ENCODE measurements around the gene GPRC5A.

GPRC5A gene

GRCh38 chr12:12885096-12885792, 6.1 kb upstream of the GPRC5A start:
- no peak for DNase-seq (ENCODE audit: low spot score)

DNA sequence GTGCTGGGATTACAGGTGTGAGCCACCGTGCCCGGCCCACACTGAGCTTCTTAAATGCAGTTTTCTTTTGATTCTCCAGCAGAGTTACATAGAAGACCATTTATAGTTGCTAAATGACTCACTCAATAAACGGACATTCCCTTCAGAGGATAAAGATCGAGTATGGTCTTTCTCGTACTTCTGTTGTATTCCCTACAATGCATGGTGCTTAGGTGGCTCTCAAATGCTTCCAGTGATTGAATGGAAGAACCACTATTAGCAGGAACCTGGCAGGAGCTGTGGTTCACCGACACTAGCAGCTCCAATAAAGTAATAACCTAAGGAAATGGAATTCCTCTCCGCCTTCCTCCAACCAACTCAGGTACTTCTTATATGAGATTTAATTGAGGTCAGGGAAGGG, 3.9 kb upstream of the GPRC5A start:
- no peak for DNase-seq (ENCODE audit: low spot score)

- DNase-seq (ENCODE audit: low spot score), result no peak
Measured at GRCh38 chr12:12889701-12890100, 1.7 kb upstream of the GPRC5A start.

DNA sequence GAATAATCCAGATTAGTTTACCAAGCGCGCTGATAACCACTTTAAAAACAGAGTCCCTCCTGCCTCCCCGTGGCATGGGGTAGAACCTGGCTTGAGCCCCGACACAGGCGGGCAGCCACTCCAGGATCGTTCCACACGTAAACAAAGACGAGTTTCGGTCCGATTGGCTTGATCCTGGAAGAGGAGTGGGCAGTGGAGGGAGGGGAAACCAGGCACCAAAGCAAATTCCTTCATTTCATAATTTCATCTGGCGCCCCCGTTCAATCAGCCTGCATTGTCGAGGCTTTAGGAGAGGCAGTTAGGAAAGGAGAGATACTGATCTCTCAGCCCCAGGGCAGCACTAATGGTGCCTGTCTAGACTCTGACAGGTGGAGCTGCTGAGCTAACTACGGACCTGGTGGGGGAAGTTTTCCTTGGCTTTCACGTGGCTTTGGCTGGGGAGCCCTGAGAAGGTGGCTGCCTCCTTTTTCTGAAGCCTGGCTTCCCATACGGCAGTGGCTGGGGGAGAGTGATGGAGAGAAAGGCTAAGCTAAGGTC, 751 bp upstream of the GPRC5A start:
- DNase-seq (ENCODE audit: low spot score), result peak; percentile 17

GRCh38 chr12:12891881-12892355, 556 bp downstream of the GPRC5A start:
- DNase-seq (ENCODE audit: low spot score), result no peak

DNA sequence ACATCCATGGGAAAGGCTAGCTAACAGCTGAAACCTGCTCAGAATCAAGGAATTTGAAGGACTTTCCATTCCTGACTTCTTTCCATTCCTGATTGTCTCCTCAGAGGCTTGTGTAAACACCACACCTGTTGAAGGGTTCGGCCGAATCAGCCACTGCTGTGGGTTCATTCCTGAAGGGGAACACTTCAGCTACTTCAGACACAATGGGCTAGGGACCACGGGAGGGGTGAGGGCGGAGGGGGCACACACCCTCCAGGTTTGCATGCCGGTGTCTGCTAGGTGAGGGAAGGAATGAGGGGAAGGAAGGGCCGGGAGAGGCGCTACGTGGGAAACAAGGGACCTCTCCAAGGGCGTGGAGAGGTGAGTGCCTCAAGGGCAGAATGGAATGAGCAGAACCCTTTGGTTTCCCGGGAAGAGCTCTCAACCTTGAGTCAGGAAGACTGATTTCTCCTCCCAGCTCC, 1.3 kb downstream of the GPRC5A start:
- no peak for DNase-seq (ENCODE audit: low spot score)

DNA sequence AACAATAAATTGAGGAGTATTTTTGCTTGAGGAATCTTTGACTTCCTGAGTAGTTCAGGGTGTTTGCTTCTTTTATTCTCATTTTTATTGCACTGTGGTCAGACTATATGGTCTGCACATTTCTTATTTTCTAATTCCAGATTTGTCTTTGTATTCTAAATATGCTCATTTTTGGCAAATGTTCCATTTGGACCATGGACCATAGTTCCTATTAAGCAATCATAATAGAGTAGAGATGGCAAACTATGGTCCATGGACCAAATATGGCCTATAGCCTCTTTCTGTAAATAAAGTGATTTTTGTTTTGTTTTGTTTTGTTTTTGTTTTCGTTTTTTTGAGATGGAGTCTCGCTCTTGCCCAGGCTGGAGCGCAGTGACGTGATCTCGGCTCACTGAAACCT, 2.1 kb downstream of the GPRC5A start:
- no peak for DNase-seq (ENCODE audit: low spot score)

DNA sequence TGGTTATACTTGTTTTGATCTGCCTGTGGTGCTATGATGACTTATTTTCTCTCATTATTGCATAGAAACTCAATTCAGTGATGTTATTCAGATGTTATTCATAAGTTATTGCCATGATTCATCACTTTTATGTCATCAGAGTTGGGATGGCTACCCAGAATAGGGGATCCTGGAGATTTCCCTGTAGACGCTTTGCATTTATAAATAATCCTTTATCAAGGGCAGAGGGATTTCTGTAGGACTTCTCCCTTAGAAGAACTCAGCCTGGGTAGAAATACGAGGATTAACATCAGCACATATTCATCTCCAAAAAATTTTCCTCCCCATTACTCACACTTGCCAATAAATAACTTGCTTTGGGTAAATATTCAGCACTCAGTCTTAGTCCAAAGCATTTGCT, 4.9 kb downstream of the GPRC5A start:
- no peak for DNase-seq (ENCODE audit: low spot score)

DNA sequence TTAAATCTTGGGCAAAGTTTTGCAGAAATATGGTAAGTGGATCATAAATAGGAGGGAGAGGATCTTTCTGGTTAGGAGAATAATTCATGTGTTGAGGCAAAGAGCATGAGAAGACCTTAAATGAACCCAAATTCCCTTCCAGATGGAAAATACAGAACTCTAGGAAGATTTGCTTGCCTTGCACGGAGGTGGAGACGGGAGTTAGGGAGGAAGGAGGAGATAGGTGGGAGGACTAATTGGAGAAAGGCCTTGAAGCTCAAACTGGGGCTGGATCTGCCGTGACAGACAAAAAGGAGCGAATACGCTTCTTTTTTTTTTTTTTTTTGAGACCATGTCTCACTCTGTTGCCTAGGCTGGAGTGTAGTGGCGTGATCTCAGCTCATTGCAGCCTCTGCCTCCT, 5.9 kb downstream of the GPRC5A start:
- no peak for DNase-seq (ENCODE audit: low spot score)

DNA sequence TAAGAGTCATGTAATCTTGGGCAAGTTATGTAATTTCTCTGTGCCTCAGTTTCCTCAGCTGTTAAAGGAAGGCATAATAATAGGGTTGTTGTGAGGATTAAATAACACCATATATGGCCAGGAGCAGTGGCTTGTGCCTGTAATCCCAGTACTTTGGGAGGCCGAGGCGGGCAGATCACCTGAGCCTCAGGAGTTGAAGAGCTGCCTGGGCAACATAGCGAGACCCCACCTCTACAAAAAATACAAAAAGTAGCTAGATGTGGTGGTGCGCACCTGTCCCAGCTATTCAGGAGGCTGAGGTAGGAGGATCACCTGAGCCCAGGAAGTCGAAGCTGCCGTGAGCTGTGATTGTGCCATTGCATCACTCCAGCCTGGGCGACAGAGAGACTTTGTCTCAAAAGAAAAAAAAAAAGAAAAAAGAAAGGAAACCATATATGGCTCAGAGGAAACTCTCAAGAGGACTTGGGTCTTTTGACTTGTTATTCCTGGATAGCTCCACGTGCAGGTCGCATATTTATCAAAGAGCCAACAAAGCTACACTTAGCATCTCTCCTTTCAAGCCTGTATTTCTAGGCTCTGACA, 6.9 kb downstream of the GPRC5A start:
- DNase-seq (ENCODE audit: low spot score), result no peak

DNA sequence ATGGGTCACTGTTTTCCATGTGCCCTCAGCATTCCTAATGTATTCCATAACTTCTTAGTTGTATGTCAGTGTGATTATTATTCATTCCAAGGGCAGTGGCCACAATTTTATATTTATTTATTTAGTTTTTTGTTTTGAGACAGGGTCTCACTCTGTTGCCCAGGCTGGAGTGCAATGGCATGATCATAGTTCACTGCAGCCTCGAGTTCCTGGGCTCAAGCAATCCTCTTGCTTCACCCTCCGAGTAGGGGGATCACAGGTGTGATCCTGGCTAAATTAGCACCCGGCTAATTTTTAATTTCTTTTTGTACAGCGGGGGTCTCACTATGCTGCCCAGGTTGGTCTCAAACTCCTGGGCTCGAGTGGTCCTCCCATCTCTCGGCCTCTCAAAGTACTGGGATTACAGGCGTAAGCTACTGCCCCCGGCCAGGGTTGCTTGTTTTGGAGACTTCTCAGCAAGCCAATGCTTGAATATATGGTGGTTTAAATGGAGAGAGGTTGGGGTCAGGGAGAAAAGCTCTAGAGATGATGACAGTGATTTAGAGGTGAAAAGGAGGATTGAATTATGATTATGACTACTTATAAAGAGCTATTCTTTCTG, 7.6 kb downstream of the GPRC5A start:
- no peak for DNase-seq (ENCODE audit: low spot score)

GRCh38 chr12:12899530-12900380, 8.4 kb downstream of the GPRC5A start:
- no peak for DNase-seq (ENCODE audit: low spot score)

- no peak for DNase-seq (ENCODE audit: low spot score)
Measured at GRCh38 chr12:12900786-12901157, 9.4 kb downstream of the GPRC5A start.

DNA sequence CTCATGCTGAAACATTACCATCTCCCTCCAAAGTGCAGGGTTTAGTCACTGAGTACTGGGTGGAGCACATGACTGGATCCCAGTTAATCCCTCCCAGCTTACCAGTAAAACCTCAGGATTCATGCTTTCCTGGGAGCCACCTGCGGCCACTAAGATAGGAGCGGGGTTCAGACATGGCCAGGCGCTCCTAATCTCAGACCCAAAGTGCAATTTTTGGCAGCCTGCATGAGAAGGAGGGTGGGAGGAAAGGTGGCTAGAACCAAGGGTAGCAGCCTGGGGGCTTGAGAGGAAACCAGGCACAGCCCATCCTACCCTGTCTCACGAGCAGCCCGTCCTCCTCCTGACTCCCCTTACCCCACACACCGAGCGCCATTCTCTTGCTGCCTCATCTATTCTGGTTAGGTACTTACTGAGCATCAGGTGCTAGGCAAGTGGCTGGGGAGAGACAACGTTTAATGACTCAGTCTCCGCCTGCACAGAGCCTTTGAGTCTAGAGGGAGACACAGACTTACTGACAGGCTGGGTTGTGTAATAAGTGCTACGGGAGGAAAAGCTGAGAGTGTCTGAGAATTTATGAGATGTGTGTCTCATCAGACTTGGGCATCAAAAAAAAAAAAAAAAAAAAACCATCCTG, 9.9 kb downstream of the GPRC5A start:
- DNase-seq (ENCODE audit: low spot score), result no peak

- DNase-seq (ENCODE audit: low spot score), result no peak
Measured at GRCh38 chr12:12902036-12902435, 10.7 kb downstream of the GPRC5A start.

- no peak for DNase-seq (ENCODE audit: low spot score)
Measured at GRCh38 chr12:12903642-12904609, 12.6 kb downstream of the GPRC5A start.

GRCh38 chr12:12907552-12907951, 16.2 kb downstream of the GPRC5A start:
- no peak for DNase-seq (ENCODE audit: low spot score)

- DNase-seq (ENCODE audit: low spot score), result no peak
Measured at GRCh38 chr12:12908252-12908651, 16.9 kb downstream of the GPRC5A start.

- DNase-seq (ENCODE audit: low spot score), result no peak
Measured at GRCh38 chr12:12908711-12909110, 17.3 kb downstream of the GPRC5A start.

DNA sequence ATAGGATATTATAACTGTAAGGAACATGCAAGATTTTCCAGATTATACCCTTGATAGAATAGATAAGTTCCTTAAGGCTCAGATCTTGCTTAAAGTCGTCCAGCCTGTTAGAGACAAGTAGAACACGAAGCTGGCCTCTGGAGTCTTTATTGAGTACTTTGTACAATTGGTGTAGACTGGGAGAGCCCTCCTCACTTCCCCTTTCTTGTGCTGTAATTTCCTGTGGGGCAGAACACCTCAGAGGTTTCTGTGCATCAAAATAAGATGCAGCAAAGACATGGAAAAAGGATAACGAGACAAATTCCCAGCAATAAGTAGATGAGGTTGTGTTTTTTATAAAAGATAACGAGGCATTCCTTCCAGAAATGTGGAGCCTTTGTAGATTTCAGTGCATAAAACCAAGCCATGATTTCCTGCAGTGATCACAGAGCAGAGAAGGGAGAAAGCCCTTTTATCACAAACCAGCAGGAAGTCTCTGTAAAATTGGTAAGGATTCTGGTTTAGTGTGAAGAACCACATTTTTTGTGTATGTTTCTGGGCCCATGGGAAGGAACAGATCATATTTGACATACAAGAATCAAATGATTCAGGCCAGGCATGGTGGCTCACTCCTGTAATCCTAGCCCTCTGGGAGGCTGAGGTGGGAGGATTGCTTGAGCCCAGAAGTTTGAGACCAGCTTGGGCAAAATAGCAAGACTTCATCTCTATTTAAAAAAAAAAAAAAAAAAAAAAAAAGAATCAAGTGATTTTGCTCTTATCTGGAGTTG, 18.0 kb downstream of the GPRC5A start:
- DNase-seq (ENCODE audit: low spot score), result no peak
